K562 (cell line): ENCODE measurements around the gene PDHB. TPM values are rescaled to one million over a fixed set of nuclear protein-coding genes. Genes with fewer than 3 reads are reported as not detected.

Source experiments
- ETV1 ChIP-seq: fragments of 450-650 bp; conservative IDR thresholded peaks from 2 replicates; pipeline ENCODE4 v1.6.1; 2016; ENCODE audit warnings: missing genetic modification characterization, control low read depth, low read depth, missing compliant biosample characterization
- HDAC3 ChIP-seq: fragments of 450-650 bp; IDR thresholded peaks from 2 replicates; pipeline ENCODE4 v1.6.1; 2018; ENCODE audit warnings: borderline replicate concordance, mild to moderate bottlenecking, moderate library complexity; ENCODE audit not compliant: partially characterized antibody
- NFIC ChIP-seq: fragments of 450-650 bp; IDR thresholded peaks from 2 replicates; pipeline ENCODE4 v1.6.1; 2017; ENCODE audit warnings: mild to moderate bottlenecking, inconsistent platforms
- RFX5 ChIP-seq: IDR thresholded peaks from 2 replicates; pipeline ENCODE4 v1.6.1; 2011; ENCODE audit warnings: low read depth, mild to moderate bottlenecking, improper control_type of control experiment, low read length
- SMC3 ChIP-seq: conservative IDR thresholded peaks from 2 replicates; pipeline ENCODE4 v1.6.1; 2011; ENCODE audit warnings: low read depth, low read length, improper control_type of control experiment; ENCODE audit not compliant: insufficient read depth
- TAF7 ChIP-seq: fragments of 450-650 bp; IDR thresholded peaks from 2 replicates; pipeline ENCODE4 v1.6.1; 2016; ENCODE audit warnings: missing genetic modification characterization, missing compliant biosample characterization
- ZNF347 ChIP-seq: fragments of 450-650 bp; formaldehyde crosslinking; IDR thresholded peaks from 2 replicates; pipeline ENCODE4 v1.4.0; 2020; ENCODE audit warnings: low read depth, mild to moderate bottlenecking, moderate library complexity
- ZNF445 ChIP-seq: fragments of 250-450 bp; sonication (Bioruptor Pico); IDR thresholded peaks from 2 replicates; pipeline ENCODE4 v1.4.0; 2020; ENCODE audit warnings: low read depth, mild to moderate bottlenecking, moderate library complexity
- ZNF518B ChIP-seq: fragments of 250-450 bp; sonication (Bioruptor Pico); IDR thresholded peaks from 2 replicates; pipeline ENCODE4 v1.5.0; 2021; ENCODE audit warnings: mild to moderate bottlenecking, moderate library complexity
- polyA plus RNA-seq, 8 experiments: library from polyadenylated mRNA; depleted of rRNA in 4 of 8; stranded (reverse) in 5 of 8; unstranded in 3 of 8; fragments of >200 nt; fragmentation: Nextera tagmentation in 2 of 8; fragmentation: Illumina TruSeq in 1 of 8; extraction: Ambion mirVana in 2 of 8; extraction: Trizol in 1 of 8; gene quantifications; 2 replicates each; pipeline versions ENCODE4 v1.2.1 to v1.2.3, GENCODE V29; 2011 to 2014; ENCODE audit warnings: inconsistent platforms in 1 of 8, missing spikeins in 1 of 8
- total RNA-seq, 7 experiments: library from RNA; depleted of rRNA in 6 of 7; stranded (reverse); fragments of >200 nt in 6 of 7; fragmentation: Illumina TruSeq in 2 of 7; extraction: Trizol in 2 of 7; gene quantifications; 2 replicates each; pipeline versions ENCODE4 v1.2.1 to v1.2.3, GENCODE V29; 2011 to 2021; ENCODE audit warnings: low replicate concordance in 1 of 7
- TF ChIP-seq, protein P1 (sequence below): IDR thresholded peaks from 2 replicates; pipeline ENCODE4 v1.6.1; 2011; ENCODE audit warnings: borderline replicate concordance, low read depth, mild to moderate bottlenecking, moderate library complexity, low read length; ENCODE audit not compliant: insufficient read depth, poor library complexity, severe bottlenecking
- TF ChIP-seq, protein P2 (sequence below): fragments of 450-650 bp; formaldehyde crosslinking; IDR thresholded peaks from 2 replicates; pipeline ENCODE4 v1.4.0; 2022; ENCODE audit warnings: missing genetic modification characterization
- TF ChIP-seq, protein P3 (sequence below): fragments of 250-450 bp; sonication (Bioruptor Pico); IDR thresholded peaks from 2 replicates; pipeline ENCODE4 v1.4.0; 2020
- TF ChIP-seq, protein P4 (sequence below): fragments of 250-450 bp; sonication (Bioruptor Pico); IDR thresholded peaks from 2 replicates; pipeline ENCODE4 v1.8.0; 2022; ENCODE audit warnings: moderate library complexity, mild to moderate bottlenecking, inconsistent platforms

PDHB gene
- total and polyA plus RNA-seq, 9 of the 15 experiments (the other 6 are each of a cell fraction or from before 2014, with no cell fraction given), result 51.2 to 178 (median 85.2) TPM

- TF ChIP-seq, protein P1, sequence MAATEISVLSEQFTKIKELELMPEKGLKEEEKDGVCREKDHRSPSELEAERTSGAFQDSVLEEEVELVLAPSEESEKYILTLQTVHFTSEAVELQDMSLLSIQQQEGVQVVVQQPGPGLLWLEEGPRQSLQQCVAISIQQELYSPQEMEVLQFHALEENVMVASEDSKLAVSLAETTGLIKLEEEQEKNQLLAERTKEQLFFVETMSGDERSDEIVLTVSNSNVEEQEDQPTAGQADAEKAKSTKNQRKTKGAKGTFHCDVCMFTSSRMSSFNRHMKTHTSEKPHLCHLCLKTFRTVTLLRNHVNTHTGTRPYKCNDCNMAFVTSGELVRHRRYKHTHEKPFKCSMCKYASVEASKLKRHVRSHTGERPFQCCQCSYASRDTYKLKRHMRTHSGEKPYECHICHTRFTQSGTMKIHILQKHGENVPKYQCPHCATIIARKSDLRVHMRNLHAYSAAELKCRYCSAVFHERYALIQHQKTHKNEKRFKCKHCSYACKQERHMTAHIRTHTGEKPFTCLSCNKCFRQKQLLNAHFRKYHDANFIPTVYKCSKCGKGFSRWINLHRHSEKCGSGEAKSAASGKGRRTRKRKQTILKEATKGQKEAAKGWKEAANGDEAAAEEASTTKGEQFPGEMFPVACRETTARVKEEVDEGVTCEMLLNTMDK, result no peak
- TF ChIP-seq ETV1 (tag) (peak; percentile 64), SMC3 (no peak), ZNF518B (CRISPR knock-in tag) (no peak), ZNF445 (CRISPR knock-in tag) (no peak), NFIC (no peak), HDAC3 (no peak), RFX5 (no peak), ZNF347 (CRISPR knock-in tag) (no peak), TAF7 (tag) (no peak)
- TF ChIP-seq, protein P2, sequence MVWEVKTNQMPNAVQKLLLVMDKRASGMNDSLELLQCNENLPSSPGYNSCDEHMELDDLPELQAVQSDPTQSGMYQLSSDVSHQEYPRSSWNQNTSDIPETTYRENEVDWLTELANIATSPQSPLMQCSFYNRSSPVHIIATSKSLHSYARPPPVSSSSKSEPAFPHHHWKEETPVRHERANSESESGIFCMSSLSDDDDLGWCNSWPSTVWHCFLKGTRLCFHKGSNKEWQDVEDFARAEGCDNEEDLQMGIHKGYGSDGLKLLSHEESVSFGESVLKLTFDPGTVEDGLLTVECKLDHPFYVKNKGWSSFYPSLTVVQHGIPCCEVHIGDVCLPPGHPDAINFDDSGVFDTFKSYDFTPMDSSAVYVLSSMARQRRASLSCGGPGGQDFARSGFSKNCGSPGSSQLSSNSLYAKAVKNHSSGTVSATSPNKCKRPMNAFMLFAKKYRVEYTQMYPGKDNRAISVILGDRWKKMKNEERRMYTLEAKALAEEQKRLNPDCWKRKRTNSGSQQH (CRISPR knock-in tag), result no peak
- TF ChIP-seq, protein P3, sequence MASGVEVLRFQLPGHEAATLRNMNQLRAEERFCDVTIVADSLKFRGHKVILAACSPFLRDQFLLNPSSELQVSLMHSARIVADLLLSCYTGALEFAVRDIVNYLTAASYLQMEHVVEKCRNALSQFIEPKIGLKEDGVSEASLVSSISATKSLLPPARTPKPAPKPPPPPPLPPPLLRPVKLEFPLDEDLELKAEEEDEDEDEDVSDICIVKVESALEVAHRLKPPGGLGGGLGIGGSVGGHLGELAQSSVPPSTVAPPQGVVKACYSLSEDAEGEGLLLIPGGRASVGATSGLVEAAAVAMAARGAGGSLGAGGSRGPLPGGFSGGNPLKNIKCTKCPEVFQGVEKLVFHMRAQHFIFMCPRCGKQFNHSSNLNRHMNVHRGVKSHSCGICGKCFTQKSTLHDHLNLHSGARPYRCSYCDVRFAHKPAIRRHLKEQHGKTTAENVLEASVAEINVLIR, result no peak
- TF ChIP-seq, protein P4, sequence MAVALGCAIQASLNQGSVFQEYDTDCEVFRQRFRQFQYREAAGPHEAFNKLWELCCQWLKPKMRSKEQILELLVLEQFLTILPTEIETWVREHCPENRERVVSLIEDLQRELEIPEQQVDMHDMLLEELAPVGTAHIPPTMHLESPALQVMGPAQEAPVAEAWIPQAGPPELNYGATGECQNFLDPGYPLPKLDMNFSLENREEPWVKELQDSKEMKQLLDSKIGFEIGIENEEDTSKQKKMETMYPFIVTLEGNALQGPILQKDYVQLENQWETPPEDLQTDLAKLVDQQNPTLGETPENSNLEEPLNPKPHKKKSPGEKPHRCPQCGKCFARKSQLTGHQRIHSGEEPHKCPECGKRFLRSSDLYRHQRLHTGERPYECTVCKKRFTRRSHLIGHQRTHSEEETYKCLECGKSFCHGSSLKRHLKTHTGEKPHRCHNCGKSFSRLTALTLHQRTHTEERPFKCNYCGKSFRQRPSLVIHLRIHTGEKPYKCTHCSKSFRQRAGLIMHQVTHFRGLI (CRISPR knock-in tag), result no peak
Measured at GRCh38 chr3:58471025-58471887, 37.6 kb upstream of the PDHB start (continued).
